CD4-positive, alpha-beta T cell treated with Interferon gamma for 1 hour (primary cell): ENCODE results near the gene PRRC2B.
"Not testable (repeated sequence)": the region's sequence is repeated elsewhere in the genome, so short reads cannot be mapped to it uniquely, and the experiment has no call there.

Source experiments
- DNase-seq: peaks from one replicate; pipeline ENCODE4 v3.0.0-alpha.2; 2020

PRRC2B gene

DNA sequence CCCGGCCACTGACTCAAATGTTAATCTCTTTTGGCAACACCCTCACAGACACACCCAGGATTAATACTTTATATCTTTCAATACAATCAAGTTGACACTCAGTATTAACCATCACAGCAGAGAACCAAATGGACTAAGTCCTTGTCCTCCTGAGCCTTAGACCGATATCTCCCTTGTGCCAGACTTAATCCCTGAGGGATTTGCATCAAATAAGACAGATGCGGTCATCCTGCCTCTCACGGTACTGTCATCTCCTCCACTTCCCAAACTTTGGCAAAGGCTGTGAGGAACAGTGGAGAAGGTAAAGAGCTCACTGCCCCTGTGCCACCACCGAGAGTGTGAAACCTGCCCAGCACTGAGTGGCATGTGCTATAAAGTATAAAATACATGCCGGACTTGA lies 6.5 kb upstream of the PRRC2B start:
- DNase-seq: no peak

DNA sequence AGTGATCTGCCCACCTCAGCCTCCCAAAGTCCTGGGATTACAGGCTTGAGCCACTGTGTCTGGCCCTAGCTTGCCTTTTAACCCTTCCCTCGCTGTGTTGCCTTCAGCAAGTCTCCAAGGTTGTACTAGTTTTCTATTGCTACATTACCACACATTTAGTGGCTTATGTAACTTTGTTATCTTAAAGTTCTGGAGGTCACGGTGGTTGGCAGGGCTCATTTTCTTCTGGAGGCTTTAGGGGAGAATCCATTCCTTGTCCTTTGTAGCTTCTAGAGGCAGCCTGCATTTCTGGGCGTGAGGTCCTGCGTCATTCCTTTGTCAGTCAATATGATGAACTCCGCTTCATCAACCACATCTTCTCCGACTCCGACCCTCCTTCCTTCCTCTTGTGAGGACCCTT lies 2.9 kb upstream of the PRRC2B start:
- no peak for DNase-seq

DNA sequence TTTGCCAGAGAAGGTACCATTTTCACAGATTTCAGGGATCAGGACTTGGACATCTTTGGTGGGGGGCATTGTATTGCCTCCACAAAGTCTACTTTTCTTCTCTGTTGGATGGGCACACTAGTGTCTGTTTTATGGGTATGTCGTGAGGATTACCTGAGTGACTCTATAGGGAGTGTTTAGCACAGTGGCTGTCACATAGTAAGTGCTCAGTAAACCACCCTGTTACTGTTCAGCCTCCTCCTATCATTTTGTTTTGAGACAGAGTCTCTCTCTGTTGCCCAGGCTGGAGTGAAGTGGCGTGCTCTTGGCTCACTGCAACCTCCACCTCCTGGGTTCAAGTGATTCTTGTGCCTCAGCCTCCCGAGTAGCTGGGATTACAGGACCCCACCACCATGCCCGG lies 2.4 kb upstream of the PRRC2B start:
- DNase-seq: no peak

DNA sequence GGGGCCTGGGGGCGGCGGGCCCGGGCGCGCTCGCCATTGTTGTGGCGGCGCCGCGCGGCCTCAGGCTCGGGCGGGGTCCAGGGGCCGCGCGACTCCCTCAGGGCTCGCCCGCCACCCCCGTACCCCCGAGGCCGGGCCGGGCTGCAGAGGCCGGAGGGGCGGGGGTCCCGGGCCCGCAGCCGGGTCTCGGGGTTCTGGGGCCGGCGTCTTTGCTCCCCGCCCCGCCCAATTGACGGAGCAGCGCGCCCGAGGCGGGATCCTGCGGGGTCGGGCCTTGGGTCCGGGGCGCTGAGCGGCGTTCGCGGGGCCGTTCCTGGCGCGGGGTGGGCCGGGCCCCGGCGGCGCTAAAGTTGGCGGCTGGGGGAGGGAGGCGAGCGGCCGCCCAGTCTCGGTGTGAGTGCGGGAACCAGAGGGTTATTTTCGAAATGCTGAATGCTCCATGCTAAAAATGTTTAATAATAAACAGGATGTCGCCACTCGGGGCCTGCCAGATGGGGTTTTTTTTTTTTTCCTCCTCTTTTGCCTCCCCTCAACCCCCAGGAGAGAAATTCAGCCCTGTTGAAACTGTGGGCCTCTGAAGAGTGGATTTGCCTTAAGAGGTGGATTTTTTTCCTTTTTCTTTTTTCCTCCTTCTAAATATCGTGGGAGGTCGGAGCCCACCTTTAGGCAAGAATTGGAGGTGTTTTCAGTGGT lies 724 bp downstream of the PRRC2B start:
- DNase-seq: peak; percentile 30

DNA sequence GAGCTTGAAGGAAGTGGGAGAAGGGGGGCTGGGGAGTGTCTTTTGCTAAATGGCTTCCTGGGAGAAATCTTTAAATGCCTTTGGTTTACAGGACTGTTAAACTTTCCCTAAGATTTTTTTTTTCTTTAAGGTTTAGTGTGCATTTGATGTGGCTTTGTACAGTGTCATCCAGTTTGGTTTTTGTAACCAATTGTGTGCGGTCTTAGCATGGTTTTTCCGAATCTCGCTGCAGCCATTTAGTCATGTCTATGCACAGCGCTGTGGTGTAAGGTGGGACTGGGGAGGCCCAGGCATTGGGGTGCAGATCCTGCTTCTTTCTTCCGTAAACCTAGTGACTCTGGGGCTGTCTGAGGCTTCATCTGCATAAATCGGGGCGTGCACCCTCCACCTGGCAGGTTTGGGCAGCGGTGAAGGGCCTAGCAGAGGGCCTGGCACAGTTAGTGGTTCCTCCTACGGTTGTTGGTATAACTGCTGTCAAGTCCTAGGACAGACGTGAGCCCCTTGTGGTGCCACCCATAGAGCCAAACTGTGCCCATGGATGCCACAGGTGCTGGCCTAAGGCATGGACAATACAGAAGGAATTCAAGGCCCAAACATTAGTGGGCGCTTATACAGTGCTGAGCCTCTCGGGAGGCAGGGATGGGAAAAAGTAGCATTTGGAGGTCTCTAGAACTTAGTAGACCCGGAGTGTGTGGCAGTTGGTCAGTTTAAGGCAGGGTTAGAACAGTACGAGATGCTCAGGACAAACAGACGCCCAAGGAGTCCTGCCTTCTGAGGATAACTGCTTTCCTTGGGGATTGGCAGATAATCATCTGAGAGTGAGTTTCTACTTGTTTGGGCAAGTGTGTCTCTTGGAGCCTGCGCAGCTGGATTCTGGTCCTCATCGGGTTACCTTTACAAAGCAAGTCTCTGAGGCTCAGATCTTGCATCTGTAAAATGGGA lies 1.5 kb downstream of the PRRC2B start:
- peak; percentile 77 for DNase-seq

DNA sequence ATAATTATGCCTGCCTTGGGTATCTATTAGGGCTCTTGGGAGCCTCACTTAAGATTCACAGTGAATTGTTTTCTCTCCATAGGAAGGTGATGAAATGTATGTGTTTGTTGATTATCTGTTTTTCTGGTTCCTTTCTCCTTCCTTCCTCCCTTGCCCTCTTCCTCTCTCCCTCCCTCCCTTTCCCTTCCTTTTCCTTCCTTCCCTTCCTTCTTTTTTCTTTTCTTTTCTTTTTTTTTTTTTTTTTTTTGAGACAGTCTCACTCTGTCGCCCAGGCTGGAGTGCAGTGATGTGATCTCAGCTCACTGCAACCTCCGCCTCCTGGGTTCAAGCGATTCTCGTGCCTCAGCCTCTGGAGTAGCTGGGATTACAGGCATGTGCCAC lies 2.2 kb downstream of the PRRC2B start:
- DNase-seq: not testable (repeated sequence)

DNA sequence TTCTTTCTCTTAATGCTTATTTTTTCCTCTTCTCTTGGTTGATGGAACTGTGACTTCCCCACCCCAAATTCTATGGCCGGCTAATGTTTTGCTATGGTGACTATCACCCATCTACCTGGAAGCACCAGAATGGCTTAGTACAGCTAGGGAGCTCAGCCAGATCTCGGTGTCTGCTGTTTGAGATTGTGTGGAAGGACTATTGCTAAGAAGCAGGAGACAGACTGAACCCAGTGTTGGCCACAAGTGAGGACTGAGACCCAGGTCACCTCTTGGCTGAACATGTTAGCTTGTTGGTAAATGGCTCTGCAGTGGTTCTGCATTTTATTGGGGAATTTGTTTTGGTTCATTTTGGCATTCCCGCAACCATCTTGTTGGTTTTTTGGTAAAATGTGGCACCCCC lies 2.7 kb downstream of the PRRC2B start:
- no peak for DNase-seq

DNA sequence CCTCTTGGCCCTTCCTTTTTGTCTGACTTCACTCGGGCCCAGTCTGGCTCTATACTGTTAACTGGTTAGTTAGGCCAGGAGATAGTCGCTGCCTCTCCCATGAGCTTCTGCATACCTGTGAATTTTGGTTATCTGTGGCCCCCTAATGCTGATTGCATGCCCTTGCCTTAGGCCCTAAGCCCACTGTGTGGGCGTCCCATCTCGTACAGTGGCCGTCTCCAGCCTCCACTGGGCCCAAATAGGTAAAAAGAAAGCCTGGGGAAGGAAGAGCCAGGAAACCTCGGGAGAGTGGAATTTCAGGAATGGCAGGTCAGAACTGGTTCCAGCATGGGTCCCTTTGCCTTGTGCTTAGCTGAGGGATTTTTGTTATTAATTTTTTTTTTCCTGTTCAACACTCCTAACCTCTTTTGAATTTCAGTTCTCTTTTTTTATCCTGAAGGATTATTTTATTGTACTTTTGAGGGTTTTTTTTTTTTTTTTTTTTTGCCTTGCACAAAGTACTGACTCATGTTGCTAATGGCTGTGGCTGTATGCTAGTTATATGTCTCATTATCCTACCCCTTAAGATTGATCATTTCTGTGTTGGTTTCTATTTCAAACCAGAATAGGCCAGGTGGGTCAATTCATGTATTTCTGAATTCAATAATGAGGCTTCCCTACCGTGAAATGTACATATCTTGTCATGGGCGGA lies 3.4 kb downstream of the PRRC2B start:
- no peak for DNase-seq

DNA sequence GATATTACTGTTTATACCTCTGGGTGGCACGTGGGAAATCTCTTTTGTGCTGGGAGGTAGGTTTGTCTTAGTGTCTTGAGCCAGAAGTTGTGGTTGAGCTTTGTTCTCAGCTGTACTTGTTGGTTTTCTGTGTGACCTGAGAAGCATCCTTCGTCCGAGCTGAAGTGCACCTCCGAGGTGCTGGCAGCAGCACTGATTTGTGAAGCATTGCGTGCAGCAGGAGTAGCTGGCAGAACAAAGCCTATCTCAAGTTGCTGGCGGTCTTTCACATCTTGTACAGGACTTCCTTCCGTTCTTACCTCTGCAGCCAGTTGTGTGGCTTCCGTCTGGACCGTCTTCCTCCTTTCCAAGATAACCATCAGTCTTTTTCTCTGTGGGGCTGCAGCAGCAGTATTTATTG lies 4.3 kb downstream of the PRRC2B start:
- DNase-seq: peak; percentile 67

DNA sequence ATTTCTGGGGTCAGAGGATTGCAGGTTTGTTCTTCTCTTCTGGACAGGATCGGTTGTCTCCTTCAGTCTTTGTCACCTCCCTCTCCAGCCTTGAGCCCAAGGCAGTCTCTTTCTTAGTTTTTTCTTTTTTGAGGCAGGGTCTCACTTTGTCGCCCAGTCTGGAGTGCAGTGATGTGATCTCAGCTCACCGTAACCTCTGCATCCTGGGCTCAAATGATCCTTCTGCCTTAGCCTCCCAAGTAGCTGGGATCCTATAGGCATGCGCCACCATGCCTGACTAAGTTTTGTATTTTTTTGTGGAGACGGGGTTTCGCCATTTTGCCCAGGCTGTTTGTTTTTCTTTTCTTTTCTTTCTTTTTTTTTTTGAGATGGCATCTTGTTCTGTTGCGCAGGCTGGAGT lies 6.1 kb downstream of the PRRC2B start:
- no peak for DNase-seq

DNA sequence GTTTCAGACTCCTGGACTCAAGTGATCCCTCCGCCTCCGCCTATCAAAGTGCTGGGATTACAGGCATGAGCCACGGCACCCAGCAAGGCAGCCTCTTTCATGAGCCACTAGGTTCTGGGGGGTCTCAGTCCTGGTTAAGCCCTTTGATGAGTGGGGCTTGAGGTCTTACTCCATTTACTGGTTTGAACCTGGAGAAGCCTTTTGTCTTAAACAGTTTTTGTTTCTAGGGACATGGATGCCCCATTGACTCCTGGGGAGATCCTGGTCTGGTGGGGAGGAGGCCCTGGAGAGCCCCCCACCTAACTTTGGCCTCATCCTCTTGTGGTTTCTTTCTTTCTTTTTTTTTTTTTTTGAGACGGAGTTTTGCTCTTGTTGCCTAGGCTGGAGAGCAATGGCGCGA lies 6.7 kb downstream of the PRRC2B start:
- DNase-seq: no peak

DNA sequence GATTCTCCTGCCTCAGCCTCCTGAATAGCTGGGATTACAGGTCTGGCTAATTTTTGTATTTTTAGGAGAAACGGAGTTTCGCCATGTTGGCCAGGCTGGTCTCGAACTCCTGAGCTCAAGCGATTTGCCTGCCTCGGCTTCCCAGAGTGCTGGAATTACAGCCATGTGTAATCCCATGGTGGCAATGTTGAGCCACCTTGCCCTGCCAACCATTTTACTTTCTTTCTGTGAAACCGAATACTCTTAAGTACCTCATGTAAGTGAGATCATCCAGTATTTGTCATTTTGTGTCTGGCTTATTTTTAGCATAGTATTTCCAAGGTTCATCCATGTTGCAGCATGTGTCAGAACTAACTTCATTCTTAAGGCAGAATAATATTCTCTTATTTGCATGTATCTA lies 8.2 kb downstream of the PRRC2B start:
- no peak for DNase-seq

DNA sequence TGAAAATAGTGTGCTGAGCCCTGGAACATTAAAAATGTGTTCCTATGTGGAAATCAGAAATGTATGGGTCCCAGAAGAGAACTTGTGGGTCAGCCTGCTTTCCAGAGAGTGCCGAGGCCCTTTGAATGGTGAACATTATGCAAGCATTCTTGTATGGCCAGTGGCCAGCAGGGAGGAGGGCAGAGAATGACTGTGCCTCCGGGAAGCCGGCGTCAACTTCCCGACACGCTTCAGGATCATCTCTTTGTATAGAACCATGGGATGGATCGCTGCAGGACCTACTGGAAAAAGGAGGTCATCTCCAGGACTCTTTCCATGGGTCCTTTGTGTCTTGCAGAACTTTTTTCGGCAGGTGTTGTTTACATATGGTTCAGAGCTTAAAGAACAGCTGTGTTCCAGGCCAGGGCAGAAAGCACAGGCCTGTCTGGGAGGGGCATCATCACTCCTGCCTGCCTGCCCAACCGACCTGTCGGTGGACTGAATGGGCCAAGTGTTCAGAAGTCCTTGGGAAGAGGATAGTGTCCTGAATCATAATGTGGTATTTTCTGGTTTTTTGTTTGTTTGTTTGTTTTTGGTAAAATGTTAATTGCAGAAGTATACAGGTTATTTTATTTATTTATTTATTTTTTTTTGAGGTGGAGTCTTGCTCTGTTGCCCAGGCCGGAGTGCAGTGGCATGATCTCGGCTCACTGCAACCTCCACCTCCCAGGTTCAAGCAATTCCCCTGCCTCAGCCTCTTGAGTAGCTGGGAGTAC lies 9.0 kb downstream of the PRRC2B start:
- no peak for DNase-seq

DNA sequence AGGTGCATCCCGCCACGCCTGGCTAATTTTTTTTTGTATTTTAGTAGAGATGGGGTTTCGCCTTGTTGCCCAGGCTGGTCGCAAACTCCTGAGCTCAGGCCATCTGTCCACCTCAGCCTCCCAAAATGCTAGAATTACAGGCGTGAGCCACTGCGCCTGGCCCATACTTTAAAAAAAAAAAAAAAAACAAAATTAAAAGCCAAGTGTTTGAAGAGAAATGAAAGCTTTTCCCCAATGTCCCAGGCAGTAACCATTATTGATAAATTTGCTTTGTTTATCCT lies 9.5 kb downstream of the PRRC2B start:
- DNase-seq: no peak

DNA sequence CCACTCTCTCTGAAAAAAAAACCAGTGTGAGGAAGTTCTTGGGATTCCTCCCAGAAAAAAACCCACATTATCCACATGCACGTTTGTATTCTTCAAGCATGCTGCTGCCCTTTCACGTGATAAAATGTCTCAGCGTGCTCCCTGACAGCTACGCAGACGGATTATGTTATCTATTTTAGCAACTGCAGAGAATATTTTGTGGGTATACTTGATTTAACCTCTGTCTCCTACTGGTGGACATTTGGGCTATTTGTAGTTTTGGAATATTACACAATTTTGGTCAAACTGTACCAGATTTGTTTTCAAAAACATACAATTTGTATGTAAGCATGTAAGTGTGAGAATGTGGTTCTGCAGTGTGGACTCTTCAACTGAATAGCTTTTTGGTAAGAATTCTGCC lies 10.7 kb downstream of the PRRC2B start:
- no peak for DNase-seq

DNA sequence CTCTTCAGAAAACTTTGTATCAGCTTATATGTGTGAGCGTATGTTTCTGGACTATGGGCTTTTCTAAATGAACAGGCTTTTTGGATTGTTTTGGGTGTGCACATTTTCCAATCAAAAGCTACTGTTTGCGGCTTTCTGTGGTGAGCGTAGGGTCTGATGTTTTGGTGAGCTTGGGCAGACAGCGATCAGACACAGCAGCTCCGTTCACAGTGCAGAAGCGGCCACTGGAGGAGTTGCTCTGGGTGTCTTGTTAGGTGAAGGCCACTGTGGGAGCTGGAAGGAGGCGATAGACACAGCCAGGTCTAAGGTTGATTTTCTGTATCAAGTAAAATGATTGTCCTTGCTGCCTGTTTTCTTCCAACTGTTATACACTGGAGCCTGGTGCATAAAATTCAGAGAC lies 11.1 kb downstream of the PRRC2B start:
- no peak for DNase-seq

DNA sequence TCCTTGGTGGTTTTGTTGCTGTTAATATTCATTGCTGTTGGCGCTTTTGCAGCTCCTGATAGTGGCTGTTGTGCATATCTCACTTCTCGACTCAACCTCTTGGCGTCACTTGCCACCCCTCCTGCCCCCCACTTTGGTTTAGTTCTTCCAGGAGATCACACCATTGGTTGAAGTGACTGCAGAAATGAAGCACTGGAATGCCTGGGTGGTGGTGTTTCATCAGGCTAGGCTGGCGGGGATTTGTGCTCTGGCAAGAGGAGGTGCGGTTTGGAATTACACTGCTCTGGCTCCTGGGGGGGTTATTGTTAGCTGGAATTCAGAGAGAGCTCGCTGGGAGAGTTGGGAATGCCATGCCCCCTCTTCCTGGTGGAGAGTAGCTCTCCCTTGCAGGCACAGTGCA lies 11.5 kb downstream of the PRRC2B start:
- no peak for DNase-seq

DNA sequence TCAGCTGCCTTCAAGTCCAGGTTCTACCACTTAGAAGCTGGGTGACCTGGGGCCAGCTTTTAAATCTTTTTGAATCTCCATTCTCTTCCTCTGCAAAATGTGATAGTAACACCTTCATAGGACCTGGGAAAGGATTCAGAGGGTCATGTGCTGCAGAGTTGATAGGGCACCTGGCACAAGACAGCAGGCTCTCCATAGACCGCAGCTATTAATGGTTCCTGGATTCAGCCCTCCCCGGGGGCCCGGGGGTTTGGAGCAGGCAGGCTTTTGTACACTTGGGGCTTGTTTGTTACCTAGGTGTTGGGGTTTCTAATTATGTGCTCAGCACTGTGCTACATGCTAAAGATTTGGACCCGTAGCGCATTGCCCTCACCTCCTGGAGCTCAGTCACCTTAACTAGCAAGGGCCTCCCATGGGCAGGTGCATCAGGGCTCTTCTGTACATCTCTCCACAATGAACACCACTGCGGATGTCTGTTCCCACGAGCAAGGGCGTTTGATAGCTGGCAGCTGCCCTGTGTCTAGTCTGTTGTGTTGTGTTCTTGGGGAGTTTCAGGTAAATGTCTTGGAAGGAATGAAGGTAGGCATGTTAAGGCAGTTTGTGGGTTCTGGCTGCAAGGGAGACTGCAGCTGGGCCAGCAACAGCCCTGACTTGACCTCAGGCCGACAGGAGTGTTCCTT lies 12.1 kb downstream of the PRRC2B start:
- DNase-seq: no peak

DNA sequence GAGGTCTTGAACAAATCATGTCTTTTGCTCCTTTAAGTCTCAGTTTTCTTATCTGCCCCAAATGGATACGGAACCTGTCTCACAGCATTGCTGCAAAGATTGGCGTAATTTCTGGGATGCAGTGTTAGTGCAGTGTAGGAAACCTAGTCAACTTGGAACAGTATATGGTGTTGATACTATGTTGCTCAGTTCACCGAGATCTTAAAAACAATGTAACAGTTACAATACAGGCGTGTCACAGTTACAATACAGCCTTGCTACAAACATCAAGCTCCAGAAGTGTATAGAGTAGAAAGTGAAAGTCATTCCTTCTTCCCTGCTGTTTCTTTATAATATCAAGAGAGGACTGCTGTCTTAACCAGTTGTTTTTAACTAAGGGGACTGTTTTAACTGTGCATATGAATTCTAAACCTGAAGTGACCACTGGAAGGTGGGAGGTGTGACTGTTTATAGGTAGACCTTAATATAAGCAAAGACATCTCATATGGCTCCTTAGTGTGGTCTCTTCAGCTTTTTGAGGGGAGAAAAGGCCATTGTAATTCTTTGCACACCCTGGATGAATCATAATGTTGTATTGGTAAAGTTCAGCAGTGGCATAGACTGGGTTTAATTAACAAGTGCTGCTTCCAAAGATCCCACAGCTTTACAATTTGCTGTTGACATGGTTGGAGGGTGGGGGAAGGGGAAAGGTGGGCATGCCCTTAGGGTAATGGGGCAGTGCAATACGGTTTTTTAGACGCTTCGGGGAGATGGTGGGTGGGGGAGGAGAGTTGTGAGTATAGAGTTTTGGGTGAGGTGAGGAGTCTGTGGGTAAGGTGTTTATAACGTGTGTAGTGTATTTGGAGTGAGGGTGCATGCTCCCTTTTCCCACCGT lies 12.9 kb downstream of the PRRC2B start:
- no peak for DNase-seq

DNA sequence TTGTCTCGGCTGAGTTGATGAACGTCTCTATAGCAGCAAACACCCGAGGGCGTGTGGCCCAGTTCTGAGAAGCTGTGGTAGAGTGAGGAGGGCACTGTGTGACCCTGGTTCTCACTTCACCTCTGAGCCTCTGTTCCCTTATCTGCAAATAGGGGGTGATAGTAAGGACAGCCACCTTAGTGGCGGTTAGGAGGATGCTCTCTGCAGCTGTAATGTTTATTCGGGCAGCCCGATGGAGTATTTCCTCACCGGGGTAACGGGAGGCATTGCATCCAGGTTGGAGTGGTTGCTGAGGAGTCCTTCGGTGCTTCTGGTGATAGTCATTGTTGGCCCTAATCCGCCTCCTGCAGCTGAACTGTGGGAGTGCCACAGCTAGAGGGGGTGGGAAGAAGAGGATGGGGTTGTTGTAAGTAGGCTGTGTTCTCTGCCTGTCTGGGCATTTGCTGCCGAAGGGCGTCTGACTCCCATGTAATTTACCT lies 13.9 kb downstream of the PRRC2B start:
- peak; percentile 44 for DNase-seq

DNA sequence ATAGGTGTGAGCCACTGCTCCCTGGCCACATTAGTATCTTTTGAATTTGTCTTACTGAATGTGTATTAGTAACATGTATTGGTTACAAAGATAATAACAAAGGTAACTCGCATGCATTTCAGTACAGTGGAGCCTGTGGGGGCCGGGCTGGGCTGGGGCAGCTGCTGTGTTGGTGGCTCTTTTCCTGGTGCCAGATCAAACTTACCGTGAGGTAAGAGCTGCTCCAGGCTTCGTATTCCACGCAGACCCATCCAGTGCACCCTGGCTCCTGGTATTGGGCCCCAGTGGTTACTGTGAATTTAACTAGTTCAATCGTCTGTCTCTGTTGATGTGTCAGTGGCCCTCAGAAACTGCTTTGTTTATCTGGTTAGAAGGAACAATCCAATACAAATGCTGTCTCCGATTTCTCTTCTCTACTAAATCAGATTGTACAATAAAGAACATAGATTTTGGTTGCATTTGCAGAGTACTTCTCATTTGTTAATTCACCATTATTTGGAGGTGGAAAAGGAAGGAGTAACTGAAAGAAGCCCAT lies 15.6 kb downstream of the PRRC2B start:
- no peak for DNase-seq
